ENCODE measurements around the gene CCDC60. TPM values are rescaled to one million over a fixed set of nuclear protein-coding genes. Genes with fewer than 3 reads are reported as not detected.

Gene CCDC60
- not detected in 2 replicates for total RNA-seq

GRCh38 chr12:119334430-119335170 is at the start of gene CCDC60:
CCDC60 (plus strand) TSS chr12:119334729; CDS start chr12:119335177, 448 bp downstream.

Other genes starting within 250 kb of the CCDC60 start
- gene HSPB8, start 155.8 kb upstream of the CCDC60 start, total RNA-seq: 1.1 and 1.9 TPM in 2 replicates

Measured in bladder microvascular endothelial cell (primary cell).